HuH-7 (cell line): ENCODE data around the gene FNDC1.
"Not testable (repeated sequence)": the region's sequence is repeated elsewhere in the genome, so short reads cannot be mapped to it uniquely, and the experiment has no call there.

Source experiments
- DNase-seq: peaks from one replicate; pipeline ENCODE4 v3.0.0; 2011; ENCODE audit warnings: low spot score

The FNDC1 gene

DNA sequence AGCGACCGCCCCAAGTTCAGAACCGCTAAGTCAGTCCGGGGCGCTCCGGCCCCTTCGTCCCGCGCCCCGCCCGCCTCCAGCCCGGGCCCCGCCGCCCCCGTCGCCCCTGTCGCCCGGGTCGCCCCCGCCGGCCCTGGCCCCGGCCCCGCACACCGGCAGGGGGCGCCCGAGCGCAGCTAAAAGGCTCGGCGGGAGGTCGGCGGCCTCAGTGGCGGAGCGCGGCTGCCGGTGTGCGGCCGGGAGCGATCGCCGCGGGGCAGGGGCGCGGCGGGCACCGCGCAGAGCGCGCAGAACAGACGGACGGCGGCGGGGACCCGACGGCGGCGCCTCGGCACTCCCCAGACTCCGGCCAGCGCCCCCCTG is at the start of gene FNDC1:
Gene FNDC1 (plus strand): TSS at position 208 of the 363 bp plus-strand sequence. CDS start 197 bp downstream, outside the sequence.
- peak; percentile 70 for DNase-seq

DNA sequence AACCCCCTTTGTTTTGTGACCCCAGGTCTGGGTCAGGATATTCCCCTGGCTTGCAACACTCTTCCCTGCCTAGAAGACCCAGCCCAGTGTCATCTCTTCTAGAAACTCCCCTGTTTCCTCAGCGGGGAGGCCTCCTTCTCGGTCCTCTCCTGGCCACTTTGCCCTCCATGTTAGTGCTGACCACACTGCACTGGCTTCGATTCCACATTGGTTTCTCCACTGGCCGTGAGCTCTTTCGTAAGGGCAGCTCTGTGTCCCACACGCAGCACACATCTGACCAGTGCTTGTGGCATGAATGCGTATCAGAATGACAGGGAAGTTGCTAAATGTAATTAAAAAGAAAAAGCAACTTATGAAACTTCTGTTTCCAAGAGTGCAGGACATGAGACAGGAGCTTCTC is 49.4 kb upstream of the FNDC1 start:
- DNase-seq, result no peak

DNA sequence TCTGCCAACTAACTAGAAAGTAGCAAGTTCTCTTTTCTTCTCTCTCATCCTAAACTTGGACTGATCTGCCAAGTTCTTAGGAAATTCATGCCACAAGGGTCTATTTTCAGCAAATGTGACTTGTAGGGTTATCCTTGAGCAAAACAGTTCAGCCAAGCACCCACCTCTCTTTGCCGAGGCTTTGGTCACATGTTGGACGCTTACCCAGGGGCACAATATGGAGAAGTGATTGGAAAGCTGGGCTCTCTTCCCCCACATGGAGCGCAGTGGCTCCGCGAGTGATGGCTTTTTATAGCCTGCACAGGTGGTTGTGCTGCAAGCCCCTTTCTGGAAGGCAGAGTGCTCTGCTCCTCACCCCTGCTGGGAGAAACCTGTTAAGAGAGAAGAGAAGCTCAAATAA is 47.7 kb upstream of the FNDC1 start:
- DNase-seq, result no peak

DNA sequence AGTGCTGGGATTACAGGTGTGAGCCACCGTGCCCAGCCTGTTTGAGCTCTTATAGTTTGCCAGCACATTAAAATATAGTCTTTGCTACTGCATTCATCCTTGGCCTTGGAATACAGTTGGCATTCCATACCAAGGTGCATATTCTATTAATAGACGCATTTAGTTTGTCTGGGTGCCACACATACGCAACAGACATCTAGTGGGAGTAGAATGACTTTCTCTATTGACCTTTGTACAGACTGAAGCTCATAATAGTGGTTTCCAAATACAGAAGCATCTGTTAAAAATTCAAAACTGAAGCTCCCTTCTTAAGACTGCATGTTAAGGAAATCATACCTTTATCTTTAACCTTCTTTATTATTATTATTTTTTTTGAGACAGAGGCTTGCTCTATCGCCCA is 46.7 kb upstream of the FNDC1 start:
- DNase-seq, result no peak

DNA sequence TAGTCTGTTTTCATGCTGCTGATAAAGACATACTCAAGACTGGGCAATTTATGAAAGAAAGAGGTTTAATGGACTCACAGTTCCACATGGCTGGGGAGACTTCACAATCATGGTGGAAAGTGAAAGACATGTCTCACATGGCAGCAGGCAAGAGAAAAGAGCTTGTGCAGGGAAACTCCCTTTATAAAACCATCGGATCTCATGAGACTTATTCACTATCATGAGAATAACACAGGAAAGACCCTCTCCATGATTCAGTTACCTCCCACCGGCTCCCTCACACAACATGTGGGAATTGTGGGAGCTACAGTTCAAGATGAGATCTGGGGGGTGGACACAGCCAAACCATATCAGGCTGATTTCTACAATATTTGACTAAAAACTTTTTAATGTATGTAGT is 45.4 kb upstream of the FNDC1 start:
- DNase-seq, result not testable (repeated sequence)

DNA sequence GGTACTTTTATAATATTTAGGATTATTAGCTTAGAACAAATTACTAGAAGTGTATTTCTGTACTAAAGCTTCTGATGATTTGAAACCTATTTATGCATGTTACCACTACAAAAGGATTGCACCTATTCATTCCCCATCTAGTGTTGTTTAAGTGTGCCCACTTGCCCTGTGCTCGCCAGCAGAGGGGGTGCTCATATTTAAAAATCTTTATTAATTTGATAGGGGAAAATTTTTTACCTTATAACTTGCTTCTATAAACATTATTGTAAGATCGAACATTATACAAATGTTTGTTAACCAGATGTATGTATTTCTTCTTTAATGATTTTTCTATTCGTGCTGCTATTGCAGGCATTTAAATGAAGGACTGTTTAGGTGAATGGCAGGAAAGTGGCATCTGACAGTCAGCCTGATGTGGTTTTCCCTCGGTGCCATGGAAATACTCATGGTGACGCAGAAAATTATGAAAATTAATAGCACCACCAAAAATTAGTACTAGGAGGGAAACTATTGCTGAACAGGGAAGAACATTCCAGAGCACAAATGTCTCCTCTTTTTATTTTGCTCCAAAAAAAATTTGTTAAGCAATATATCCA is 44.1 kb upstream of the FNDC1 start:
- no peak for DNase-seq

DNA sequence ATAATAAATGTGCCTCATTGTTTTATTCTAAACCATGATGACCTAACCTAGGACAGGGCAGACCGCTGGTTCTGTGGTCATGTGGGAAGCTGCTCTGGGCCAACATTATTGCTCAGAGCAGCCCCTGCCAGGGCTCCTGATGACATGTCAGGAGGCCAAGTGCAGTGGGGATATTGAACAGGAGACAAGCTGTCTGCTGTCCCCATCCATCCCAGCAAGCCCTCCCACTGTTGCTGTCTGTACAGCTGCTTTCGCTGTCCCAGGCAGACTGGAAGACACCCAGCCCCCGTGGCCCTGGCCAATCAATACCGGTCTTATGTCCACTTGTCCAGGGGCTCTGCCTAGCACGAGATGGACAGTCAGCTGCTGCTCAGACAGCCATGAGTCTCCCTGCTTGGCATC is 43.2 kb upstream of the FNDC1 start:
- DNase-seq, result no peak

DNA sequence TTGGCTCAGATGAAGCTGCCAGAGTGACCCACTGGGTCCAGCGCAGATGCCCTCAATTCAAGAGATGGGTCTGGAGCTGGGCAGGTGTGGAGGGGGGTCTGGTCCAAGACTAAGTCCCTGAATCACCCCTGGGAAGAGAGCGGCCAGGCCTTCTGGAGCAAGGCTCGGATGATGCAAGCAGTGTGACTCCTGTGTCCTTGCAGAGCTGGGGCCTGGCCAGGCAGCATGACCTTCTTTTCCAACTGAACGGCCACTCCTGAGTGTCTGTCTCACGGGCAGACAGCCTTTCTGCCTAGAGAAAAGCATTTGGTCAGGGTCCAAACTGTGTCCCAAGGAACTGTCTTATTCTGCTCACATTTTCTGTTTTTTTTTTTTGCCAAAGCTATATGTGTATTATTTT is 42.6 kb upstream of the FNDC1 start:
- DNase-seq, result no peak

DNA sequence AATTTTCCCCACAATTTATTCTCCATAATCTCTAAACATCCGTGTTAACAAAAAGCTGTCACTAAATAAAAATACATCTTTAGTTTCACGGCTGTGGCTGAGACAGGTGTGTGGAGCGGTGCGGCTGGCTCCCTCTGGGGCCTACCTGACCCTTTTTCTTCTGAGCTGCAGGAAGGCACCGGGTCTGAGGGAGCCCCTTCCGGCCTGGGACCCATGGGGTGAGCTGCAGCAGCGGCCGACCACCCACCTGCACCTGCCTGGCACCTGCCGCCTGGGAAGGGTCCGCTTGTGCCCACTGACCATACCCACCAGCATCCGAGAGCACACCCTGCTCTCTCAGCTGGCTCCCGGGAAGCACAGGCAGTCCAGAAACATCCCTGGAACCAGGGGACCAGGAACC is 41.5 kb upstream of the FNDC1 start:
- DNase-seq, result no peak

DNA sequence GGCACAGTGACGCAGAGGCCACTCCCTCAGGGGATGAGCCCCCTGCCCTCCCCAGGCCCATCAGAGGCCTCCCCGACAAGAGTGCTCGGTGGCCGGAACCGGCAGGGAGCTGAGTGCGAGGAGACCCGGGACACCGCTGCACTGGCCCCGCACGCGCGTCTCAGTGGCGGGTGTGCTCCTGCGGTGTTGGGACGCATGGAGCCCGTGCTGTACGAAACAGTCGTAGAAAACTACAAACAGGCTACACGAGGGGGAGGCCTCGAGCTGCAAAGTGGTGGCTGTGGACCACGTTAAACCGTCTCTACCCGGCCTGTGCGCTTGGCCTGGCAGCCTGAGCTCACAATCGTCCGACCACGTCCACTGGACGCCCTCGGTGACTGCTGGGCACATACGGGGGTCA is 40.2 kb upstream of the FNDC1 start:
- DNase-seq, result no peak

DNA sequence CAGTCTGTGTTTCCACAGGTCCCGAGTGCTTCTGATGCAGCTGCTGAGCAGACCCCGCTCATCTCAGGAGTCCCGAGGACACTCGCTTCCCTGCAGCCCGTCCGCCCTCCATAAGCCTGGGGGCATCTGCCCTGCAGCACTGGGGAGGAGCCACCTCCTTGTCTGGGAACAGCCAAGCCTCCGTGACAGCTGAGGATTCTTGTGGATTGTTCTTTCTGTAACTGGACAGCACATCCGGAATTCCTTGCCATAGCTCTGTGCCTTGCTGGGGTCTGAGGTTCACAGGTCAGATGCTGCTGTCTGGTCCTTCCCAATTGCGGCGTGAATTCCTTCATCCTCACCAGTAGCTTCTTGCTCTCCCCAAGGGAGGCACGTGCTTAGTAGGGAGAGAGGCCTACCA is 38.4 kb upstream of the FNDC1 start:
- DNase-seq, result no peak

DNA sequence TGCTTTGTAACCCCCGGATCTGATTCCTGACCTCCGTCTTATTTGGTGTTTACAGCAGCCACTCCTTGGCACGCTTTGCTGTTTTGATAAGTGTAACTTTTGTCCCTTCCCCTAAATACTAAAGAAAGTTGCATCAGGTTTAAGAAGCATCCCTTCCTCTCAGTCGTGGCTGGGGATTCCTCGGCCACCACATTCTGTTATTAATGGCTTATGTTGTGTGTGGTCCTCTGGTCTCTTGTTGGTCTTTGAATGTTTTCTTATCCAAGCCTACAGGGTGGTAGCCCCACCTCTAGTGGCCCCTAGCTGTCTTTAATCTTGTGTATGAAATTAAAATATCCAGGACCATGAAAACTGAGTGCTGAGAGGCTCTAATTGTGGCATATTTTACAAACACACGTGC is 37.5 kb upstream of the FNDC1 start:
- no peak for DNase-seq

DNA sequence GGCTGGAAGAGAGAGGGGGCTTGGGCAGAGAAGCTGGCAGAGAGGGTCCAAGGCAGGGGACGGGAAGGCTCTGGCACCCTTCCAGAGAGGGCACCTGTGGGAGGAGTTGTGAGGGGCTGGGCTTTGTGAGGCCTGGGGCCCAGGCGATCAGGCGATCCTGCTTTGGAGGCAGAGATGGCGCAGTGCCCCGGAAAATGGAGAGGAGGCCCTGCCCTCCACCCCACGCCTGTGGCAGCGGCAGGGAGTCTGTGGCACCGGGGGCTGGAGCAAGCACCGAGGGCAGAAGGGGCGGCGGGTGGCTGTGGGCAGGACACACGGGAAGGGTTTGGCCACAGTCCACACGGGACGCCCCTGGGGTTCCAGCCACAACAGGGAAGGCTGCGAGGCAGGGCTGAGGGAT is 36.5 kb upstream of the FNDC1 start:
- DNase-seq, result no peak

DNA sequence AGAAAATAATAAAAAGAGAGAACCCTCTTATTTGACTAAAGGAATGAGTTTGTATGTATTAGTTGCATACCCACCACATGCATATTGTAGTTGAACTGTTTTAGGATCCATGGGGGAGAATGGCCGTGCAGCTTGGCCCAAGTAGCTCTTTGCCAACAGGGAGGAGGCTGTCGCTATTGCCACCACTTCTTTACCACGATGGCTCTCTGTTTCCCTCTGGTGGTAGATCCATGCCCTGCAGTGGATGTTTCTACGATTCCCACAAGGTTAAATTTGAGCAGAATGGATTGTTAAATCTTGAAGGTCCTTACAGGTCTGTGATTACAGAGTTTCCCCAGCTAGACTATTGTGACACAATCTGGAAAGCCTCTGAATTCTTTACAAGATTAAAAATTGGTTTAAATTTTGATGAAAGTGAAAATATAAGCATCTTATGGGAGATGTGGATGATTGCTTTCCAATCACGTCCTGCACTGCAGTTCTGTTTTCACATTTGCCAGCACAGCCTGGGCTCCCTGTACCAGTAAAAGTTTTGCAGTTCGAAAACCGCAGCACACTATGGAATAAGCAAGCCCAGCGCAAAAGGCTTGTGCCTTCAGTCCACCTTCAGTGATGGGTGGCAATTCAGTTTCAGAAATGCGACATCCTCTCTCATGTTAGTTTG is 34.4 kb upstream of the FNDC1 start:
- peak; percentile 82 for DNase-seq

DNA sequence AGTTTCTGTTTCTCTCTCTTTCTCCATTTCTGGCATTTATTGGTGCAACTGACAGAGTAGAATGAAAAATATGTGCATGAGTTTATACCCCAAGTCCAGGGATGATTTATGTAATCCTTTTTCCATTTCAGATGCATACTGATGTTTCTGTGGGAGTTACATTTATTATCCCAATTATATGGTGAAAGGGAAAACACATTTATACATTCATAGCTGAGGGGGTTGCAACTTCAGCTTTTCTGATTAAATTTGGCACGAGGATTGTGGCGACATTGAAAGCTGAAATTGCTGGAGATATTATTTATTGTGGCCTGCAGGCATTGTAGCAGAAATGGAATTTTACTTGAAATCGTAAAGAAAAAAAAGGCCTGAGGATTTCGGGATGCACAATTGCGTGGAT is 31.5 kb upstream of the FNDC1 start:
- DNase-seq, result no peak

DNA sequence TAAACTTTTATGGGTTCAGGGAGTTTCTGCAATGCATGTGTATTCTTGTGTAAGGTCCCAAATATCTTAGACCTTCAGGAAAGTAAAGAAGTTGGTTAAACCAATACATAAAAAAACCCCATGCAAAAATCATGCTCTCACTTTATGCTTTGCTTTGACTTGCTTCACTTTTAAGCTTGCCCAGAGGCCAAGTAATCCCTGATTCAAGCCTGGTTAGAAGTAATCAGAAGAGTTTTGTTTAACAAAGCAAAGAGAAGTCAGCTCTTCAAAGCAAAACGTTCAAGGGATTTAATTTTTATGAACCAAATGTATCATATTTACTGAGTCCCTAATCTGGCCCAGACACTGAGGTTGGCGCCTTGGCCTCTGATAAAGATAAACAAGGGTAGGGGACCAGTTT is 26.7 kb upstream of the FNDC1 start:
- no peak for DNase-seq

DNA sequence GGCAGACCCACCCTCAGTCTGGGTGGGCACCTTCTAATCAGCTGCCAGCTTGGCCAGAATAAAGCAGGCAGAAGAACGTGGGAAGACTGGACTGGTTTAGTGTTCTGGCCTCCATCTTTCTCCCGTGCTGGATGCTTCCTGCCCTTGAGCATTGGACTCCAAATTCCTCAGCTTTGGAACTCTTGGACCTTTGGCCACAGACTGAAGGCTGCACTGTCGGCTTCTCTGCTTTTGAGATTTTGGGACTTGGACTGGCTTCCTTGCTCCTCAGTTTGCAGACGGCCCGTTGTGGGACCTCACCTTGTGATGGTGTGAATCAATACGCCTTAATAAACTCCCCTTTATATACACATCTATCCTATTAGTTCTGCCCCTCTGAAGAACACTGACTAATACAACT is 20.6 kb upstream of the FNDC1 start:
- DNase-seq, result no peak

DNA sequence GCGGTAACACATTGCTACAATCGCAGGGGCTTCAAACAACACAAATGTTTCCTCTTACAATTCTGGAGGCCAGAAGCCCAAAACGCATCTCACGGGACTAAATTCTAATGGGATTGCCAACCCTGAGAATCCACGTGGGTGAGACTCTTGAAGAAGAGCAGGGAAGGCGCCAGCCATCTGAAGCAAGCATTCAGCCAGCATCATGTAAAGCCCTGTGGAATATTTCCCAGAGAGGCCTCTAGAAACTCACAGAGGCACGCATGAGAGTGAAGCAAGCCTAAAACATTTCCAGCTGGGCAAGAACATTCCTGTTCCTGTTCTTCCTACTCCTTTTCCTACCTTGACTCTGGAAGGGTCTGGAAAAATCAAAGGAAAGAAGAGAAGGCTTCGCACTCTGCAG is 19.6 kb upstream of the FNDC1 start:
- DNase-seq, result no peak

DNA sequence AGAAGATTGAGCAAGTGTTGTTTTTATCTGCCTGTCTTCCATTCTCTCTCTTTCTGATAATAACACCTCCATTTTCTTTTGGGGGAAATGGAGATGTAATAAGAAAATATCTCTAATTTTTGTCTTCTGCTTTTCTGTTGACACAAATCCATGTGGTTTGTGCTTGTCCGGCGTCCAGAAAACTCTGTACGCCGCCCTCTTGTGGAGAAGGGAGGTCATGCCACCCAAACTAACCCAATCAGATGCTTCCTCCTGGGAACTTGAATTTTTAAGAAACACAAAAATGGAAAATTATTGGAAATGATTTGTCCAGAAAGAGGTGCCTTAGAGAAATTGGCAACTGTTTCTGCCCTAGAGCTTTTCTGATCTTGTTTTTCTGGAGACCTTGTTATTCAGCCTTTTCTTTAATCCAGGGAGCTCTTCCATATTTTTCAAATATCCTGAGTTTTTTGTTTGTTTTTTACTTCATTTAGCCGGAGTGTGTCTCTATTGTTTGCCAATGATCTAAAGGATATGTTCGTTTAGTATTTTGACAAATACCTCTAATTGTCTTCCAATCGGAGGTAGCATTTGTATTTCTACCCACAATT is 17.8 kb upstream of the FNDC1 start:
- no peak for DNase-seq

DNA sequence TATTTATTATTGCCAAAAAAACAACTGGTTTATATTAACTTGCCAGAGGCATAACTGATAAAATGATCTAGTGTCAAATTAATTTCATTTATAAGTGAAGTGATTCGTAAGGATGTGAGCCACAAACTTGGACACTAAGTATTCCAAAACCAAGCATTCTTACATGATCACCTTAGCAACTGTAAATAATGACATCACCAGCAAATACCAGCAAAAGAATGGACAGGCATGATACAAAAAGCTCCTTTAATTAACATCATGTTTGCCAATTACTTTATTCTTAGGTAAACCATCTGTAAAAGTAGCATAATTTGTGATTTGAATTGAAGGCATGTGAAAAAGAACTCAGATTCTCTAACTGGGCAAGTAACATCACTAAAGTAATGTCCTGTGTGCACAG is 17.2 kb upstream of the FNDC1 start:
- DNase-seq, result no peak

DNA sequence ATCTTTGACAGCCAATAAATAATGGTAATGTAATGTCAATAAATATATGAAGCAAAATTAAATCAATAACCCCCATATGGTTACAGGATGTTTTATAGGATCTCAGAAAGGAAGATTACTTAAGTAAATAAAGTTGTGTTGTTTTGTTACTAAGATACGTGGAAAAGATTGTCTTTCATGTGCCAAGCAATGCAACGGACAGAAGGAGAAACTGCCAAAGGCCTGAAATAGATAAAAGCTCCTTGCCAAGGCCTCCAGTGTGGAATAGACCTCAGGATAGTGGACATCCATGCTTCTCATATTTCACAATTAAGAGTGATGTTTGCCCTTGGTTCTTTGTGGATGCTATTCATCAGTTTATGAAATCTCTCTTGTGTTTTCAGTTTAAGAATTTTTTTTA is 16.4 kb upstream of the FNDC1 start:
- no peak for DNase-seq

DNA sequence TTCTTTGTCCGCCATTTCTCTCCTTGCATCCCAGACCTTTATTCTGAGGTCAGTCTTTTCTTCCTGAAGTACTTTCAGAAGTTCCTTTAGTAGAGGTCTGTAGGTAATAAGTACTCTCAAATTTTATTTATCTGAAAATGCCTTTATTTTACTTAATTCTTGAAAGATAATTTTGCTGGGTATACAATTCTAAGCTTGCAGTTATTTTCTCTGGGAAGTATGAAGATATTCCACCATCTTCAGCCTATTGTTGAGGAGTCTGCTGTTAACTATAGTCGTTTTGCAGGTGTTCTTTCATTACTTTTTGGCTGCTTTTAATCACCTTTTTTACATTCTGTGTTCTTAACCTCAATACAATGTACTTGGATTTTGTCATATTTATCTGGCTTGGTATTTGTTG is 13.5 kb upstream of the FNDC1 start:
- no peak for DNase-seq

DNA sequence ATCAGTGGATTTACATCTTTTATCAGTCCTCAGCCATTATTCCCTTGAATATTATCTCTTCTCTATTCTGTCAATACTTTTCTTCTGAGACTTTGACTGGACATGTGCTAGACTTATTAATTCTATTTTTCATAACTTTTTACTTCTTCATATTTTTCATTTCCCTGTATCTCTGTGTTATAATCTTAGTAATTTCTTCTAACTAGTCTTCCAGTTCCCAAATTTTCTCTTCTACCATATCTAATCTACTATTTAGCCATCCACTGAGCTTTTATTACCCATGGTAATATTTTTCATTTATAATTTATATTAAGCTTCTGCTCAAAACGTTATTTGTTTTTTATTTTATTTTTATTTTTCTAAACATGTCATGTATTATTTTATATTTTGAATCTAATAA is 13.1 kb upstream of the FNDC1 start:
- DNase-seq, result no peak

DNA sequence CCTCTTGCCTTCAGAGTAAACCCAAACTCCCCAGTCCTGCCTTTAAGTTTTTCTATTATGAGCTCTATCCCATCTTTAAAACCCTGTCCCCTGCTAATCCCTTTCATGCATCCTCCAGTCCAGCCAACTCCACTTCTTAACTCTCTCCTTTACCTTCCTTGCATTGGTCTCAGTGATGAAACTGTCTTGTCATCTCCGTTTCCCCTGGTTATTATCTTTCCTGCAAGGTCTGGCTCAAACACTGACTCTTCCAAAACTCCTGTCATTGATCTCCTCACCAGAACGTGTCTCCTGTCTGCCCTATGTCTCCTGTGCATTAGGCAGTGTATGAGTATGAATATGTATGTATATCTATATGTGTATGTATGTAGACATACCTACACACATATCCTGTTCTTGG is 11.8 kb upstream of the FNDC1 start:
- no peak for DNase-seq
